Smooth muscle cell of bladder (primary cell): ENCODE measurements around the gene HMGXB4. TPM values are rescaled to one million over a fixed set of nuclear protein-coding genes. Genes with fewer than 3 reads are reported as not detected.

Experiments used
- total RNA-seq: library from RNA; depleted of rRNA; stranded (reverse); fragments of >200 nt; gene quantifications from 2 replicates; pipeline ENCODE4 v1.2.3, GENCODE V29; 2014

The HMGXB4 gene
- 13.8 and 16.5 TPM in 2 replicates for total RNA-seq

GRCh38 chr22:35257321-35258190 is at the start of gene HMGXB4:
HMGXB4 (plus strand) TSS chr22:35257493; CDS start chr22:35262391, 4,898 bp downstream.

GRCh38 chr22:35299673-35300499 is 42.6 kb downstream of the HMGXB4 start, which contains the start of gene TOM1:
TOM1 (plus strand) TSS chr22:35299894; CDS start chr22:35299929, 35 bp downstream.

Other genes starting within 250 kb of the HMGXB4 start
- gene ISX, start 191.3 kb upstream of the HMGXB4 start, total RNA-seq = not detected in 2 replicates
- gene TOM1, start 42.4 kb downstream of the HMGXB4 start, total RNA-seq = 32.9 and 33.4 TPM in 2 replicates
- gene HMOX1, start 123.6 kb downstream of the HMGXB4 start, total RNA-seq = 86.8 and 237 TPM in 2 replicates
- gene MCM5, start 142.6 kb downstream of the HMGXB4 start, total RNA-seq = 5.3 and 11.5 TPM in 2 replicates